HepG2 (cell line): ENCODE results near the gene LTA. TPM values are rescaled to one million over a fixed set of nuclear protein-coding genes. Genes with fewer than 3 reads are reported as not detected.

ENCODE experiments used
- ARNT ChIP-seq: fragments of 450-650 bp; IDR thresholded peaks from 2 replicates; pipeline ENCODE4 v1.6.1; 2017
- BORCS8-MEF2B ChIP-seq: sonication (generic); formaldehyde crosslinking; IDR thresholded peaks from 2 replicates; pipeline ENCODE4 v1.8.0; 2022; ENCODE audit warnings: mild to moderate bottlenecking, missing genetic modification reagents
- FOSL1 ChIP-seq: sonication (generic); formaldehyde crosslinking; IDR thresholded peaks from 2 replicates; pipeline ENCODE4 v1.9.0; 2021; ENCODE audit warnings: missing genetic modification reagents, borderline replicate concordance
- GABPA ChIP-seq, 2 experiments: IDR thresholded peaks; 2 replicates each; pipeline ENCODE4 v1.6.1; 2011 to 2016; ENCODE audit warnings: low read depth in 2 of 2, low read length in 1 of 2, missing biosample characterization in 1 of 2, missing genetic modification characterization in 1 of 2
- HOXA7 ChIP-seq: sonication (generic); formaldehyde crosslinking; IDR thresholded peaks from 2 replicates; pipeline ENCODE4 v1.8.1; 2022; ENCODE audit warnings: mild to moderate bottlenecking, missing genetic modification reagents, moderate library complexity
- JUNB ChIP-seq: sonication (generic); formaldehyde crosslinking; IDR thresholded peaks from 2 replicates; pipeline ENCODE4 v1.8.0; 2022; ENCODE audit warnings: missing genetic modification reagents, mild to moderate bottlenecking, borderline replicate concordance
- KLF11 ChIP-seq: IDR thresholded peaks from 2 replicates; pipeline ENCODE4 v1.6.1; 2016; ENCODE audit warnings: missing compliant biosample characterization
- NPAS2 ChIP-seq: sonication (generic); formaldehyde crosslinking; IDR thresholded peaks from 2 replicates; pipeline ENCODE4 v1.8.0; 2022; ENCODE audit warnings: mild to moderate bottlenecking, missing genetic modification reagents, borderline replicate concordance
- RFX5 ChIP-seq: IDR thresholded peaks from 2 replicates; pipeline ENCODE4 v1.6.1; 2011; ENCODE audit warnings: low read depth, low read length, improper control_type of control experiment
- STAT6 ChIP-seq: sonication (generic); formaldehyde crosslinking; IDR thresholded peaks from 2 replicates; pipeline ENCODE4 v1.4.0; 2020; ENCODE audit warnings: missing genetic modification reagents, mild to moderate bottlenecking, borderline replicate concordance
- ZNF354B ChIP-seq: sonication (generic); formaldehyde crosslinking; IDR thresholded peaks from 2 replicates; pipeline ENCODE4 v1.8.0; 2022; ENCODE audit warnings: mild to moderate bottlenecking, missing genetic modification reagents
- ZNF383 ChIP-seq: sonication (generic); formaldehyde crosslinking; IDR thresholded peaks from 2 replicates; pipeline ENCODE4 v1.4.0; 2020; ENCODE audit warnings: missing genetic modification reagents, mild to moderate bottlenecking, borderline replicate concordance
- ZNF558 ChIP-seq: sonication (generic); formaldehyde crosslinking; IDR thresholded peaks from 2 replicates; pipeline ENCODE4 v1.9.0; 2022; ENCODE audit warnings: mild to moderate bottlenecking, missing genetic modification reagents, borderline replicate concordance
- ZNF605 ChIP-seq: sonication (generic); formaldehyde crosslinking; IDR thresholded peaks from 2 replicates; pipeline ENCODE4 v1.8.0; 2022; ENCODE audit warnings: mild to moderate bottlenecking, missing genetic modification reagents
- ZNF609 ChIP-seq: sonication (generic); formaldehyde crosslinking; IDR thresholded peaks from 2 replicates; pipeline ENCODE4 v1.4.0; 2020; ENCODE audit warnings: mild to moderate bottlenecking, missing genetic modification reagents, borderline replicate concordance
- ZNF639 ChIP-seq: conservative IDR thresholded peaks from 2 replicates; pipeline ENCODE4 v1.6.1; 2018; ENCODE audit warnings: missing genetic modification reagents
- ZNF766 ChIP-seq: sonication (generic); formaldehyde crosslinking; IDR thresholded peaks from 2 replicates; pipeline ENCODE4 v1.5.0; 2020; ENCODE audit warnings: missing genetic modification reagents, borderline replicate concordance
- ZNF891 ChIP-seq: sonication (generic); formaldehyde crosslinking; IDR thresholded peaks from 2 replicates; pipeline ENCODE4 v1.5.0; 2020; ENCODE audit warnings: mild to moderate bottlenecking, missing genetic modification reagents
- polyA plus RNA-seq, 8 experiments: library from polyadenylated mRNA; depleted of rRNA in 3 of 8; stranded (reverse) in 7 of 8; unstranded in 1 of 8; fragments of >200 nt; fragmentation: Illumina TruSeq in 4 of 8; extraction: Trizol in 4 of 8; gene quantifications; 2 replicates each; pipeline versions ENCODE4 v1.2.1 to v1.2.3, GENCODE V29; 2011 to 2016; ENCODE audit warnings: low read depth in 4 of 8, missing spikeins in 1 of 8, mixed read lengths in 1 of 8; ENCODE audit not compliant: insufficient read depth in 1 of 8
- total RNA-seq, 5 experiments: library from RNA; depleted of rRNA; stranded (reverse); fragments of >200 nt; fragmentation: Illumina TruSeq; extraction: Trizol; gene quantifications; 2 replicates each; pipeline ENCODE4 v1.2.3, GENCODE V29; 2016; ENCODE audit warnings: low read depth in 1 of 5

Gene LTA
- total and polyA plus RNA-seq, 2 of the 13 experiments (the other 11 are each of a cell fraction or from before 2014, with no cell fraction given), result 0.09 TPM; not detected in 1

- TF ChIP-seq ZNF639 (CRISPR knock-in tag) (no peak), STAT6 (CRISPR knock-in tag) (no peak), ZNF609 (CRISPR knock-in tag) (peak; percentile 52), ZNF558 (CRISPR knock-in tag) (no peak; the same call in 1 of the 2 replicates), FOSL1 (no peak), ARNT (no peak), ZNF891 (CRISPR knock-in tag) (peak; percentile 23; the same call in 1 of the 2 replicates), RFX5 (peak; percentile 72), ZNF766 (CRISPR knock-in tag) (peak; percentile 86; the same call in 1 of the 2 replicates), ZNF605 (CRISPR knock-in tag) (no peak; the same call in 1 of the 2 replicates), NPAS2 (no peak), ZNF383 (no peak; the same call in 1 of the 2 replicates), JUNB (CRISPR knock-in tag) (peak; percentile 67), GABPA (IDR thresholded peaks at IDR 0.05; ENCODE audit: low read depth, low read length) (no peak), GABPA (CRISPR knock-in tag; IDR thresholded peaks at IDR 0.05; ENCODE audit: low read depth) (peak; percentile 61), HOXA7 (no peak), BORCS8-MEF2B (CRISPR knock-in tag) (peak; percentile 93), KLF11 (CRISPR knock-in tag) (peak; percentile 89), ZNF354B (CRISPR knock-in tag) (peak; percentile 93; the same call in 1 of the 2 replicates)
Observed at GRCh38 chr6:31619805-31620585, 47.9 kb downstream of the LTA start (continued).
